Endothelial cell of umbilical vein (primary cell): ENCODE results near the gene MARCHF7. TPM values are rescaled to one million over a fixed set of nuclear protein-coding genes. Genes with fewer than 3 reads are reported as not detected.

Source experiments
- BruUV-seq: library from RNA; stranded (reverse); fragments of 400-500 nt; replicated peaks from 2 replicates; lab custom pipeline; 2021; lab: Mats Ljungman, UMichigan
- CTCF ChIA-PET: fragments of 300-600, 350-600 bp; sonication (Branson Sonifier 250); formaldehyde crosslinking; loops from one replicate; lab custom pipeline; 2021; ENCODE audit warnings: antibody characterized with exemption, inconsistent platforms; lab: Charles Lee
- POLR2A ChIA-PET: fragments of 300-600, 350-600 bp; sonication (Branson Sonifier 250); formaldehyde crosslinking; loops from one replicate; lab custom pipeline; 2021; ENCODE audit warnings: antibody characterized with exemption, inconsistent platforms; lab: Charles Lee
- DNase-seq: peaks from one replicate; pipeline ENCODE4 v3.0.0-alpha.2; 2011; ENCODE audit warnings: low read depth, low spot score
- FAIRE-seq: peaks from 2 replicates; lab custom pipeline; 2011; peaks lifted over from hg19 to GRCh38; lab: Jason Lieb, UNC
- H2AFZ ChIP-seq: 2 replicates; pipeline ENCODE4 v1.6.0; 2012; ENCODE audit warnings: low read depth, low read length, control low read depth, inconsistent platforms
- H3K27ac ChIP-seq: 2 replicates; pipeline ENCODE4 v1.5.1; 2011; ENCODE audit warnings: low read depth, mild to moderate bottlenecking, control low read depth, low read length, moderate library complexity; ENCODE audit not compliant: insufficient read depth
- H3K27me3 ChIP-seq, 2 experiments: 2 replicates each; pipeline versions ENCODE4 v1.6.0 to v1.6.1; 2011; ENCODE audit warnings: low read length in 2 of 2, mixed read lengths in 1 of 2; ENCODE audit not compliant: control insufficient read depth in 2 of 2, insufficient read depth in 2 of 2
- H3K36me3 ChIP-seq, 2 experiments: 2 replicates in 1 of 2; 3 replicates in 1 of 2; pipeline ENCODE4 v1.5.1; 2011; ENCODE audit warnings: low read length in 2 of 2, mild to moderate bottlenecking in 1 of 2, moderate library complexity in 1 of 2; ENCODE audit not compliant: control insufficient read depth in 2 of 2, insufficient read depth in 2 of 2; ENCODE audit errors: extremely low read depth in 1 of 2
- H3K4me1 ChIP-seq: 3 replicates; pipeline ENCODE4 v1.5.1; 2011; ENCODE audit warnings: mild to moderate bottlenecking, low read length; ENCODE audit not compliant: control insufficient read depth, insufficient read depth; ENCODE audit errors: extremely low read depth
- H3K4me2 ChIP-seq: 2 replicates; pipeline ENCODE4 v1.6.1; 2011; ENCODE audit warnings: low read length, control low read depth, mixed read lengths; ENCODE audit not compliant: insufficient read depth
- H3K4me3 ChIP-seq, 3 experiments: fragments of 200-600 bp in 1 of 3; sonication (generic), shearing (Covaris generic) in 1 of 3; replicated peaks in 1 of 3; 2 replicates each; pipeline ENCODE4 v1.5.1; 2011 to 2016; ENCODE audit warnings: control low read depth in 3 of 3, low read length in 3 of 3, mild to moderate bottlenecking in 2 of 3, inconsistent platforms in 1 of 3, low read depth in 1 of 3, moderate library complexity in 1 of 3; ENCODE audit not compliant: insufficient read depth in 1 of 3
- H3K79me2 ChIP-seq: 2 replicates; pipeline ENCODE4 v1.6.0; 2012; ENCODE audit warnings: low read length, inconsistent platforms; ENCODE audit not compliant: control insufficient read depth, insufficient read depth
- H3K9ac ChIP-seq: replicated peaks from 2 replicates; pipeline ENCODE3; 2011; ENCODE audit warnings: low read length, control low read depth; ENCODE audit not compliant: insufficient read depth; ENCODE audit errors: extremely low read depth
- H3K9me1 ChIP-seq: replicated peaks from 3 replicates; pipeline ENCODE4 v1.6.0; 2011; ENCODE audit warnings: mild to moderate bottlenecking, low read length; ENCODE audit not compliant: control insufficient read depth, insufficient read depth; ENCODE audit errors: extremely low read depth
- H3K9me3 ChIP-seq: replicated peaks from 2 replicates; pipeline ENCODE4 v1.5.1; 2012; ENCODE audit warnings: low read length, inconsistent platforms; ENCODE audit not compliant: control insufficient read depth, insufficient read depth
- H4K20me1 ChIP-seq: replicated peaks from 2 replicates; pipeline ENCODE3; 2011; ENCODE audit warnings: mild to moderate bottlenecking, low read length; ENCODE audit not compliant: control insufficient read depth, insufficient read depth; ENCODE audit errors: extremely low read depth
- EZH2 ChIP-seq: IDR thresholded peaks from 2 replicates; pipeline ENCODE4 v1.6.1; 2012; ENCODE audit warnings: borderline replicate concordance, low read depth, mild to moderate bottlenecking, moderate library complexity, low read length, inconsistent platforms; ENCODE audit not compliant: severe bottlenecking
- FOS ChIP-seq: IDR thresholded peaks from 2 replicates; pipeline ENCODE4 v1.6.1; 2011; ENCODE audit warnings: mild to moderate bottlenecking, low read length, moderate library complexity, borderline replicate concordance; ENCODE audit not compliant: insufficient read depth
- GATA2 ChIP-seq: IDR thresholded peaks from 2 replicates; pipeline ENCODE4 v1.7.0; 2011; ENCODE audit warnings: low read depth, mild to moderate bottlenecking, moderate library complexity, mixed read lengths, low read length; ENCODE audit not compliant: insufficient read length, insufficient read depth
- JUN ChIP-seq: IDR thresholded peaks from 2 replicates; pipeline ENCODE4 v1.6.1; 2011; ENCODE audit warnings: borderline replicate concordance, low read depth; ENCODE audit not compliant: insufficient read length, insufficient read depth
- MAX ChIP-seq: IDR thresholded peaks from 2 replicates; pipeline ENCODE4 v1.6.1; 2011; ENCODE audit not compliant: insufficient read depth, insufficient read length
- MYC ChIP-seq: IDR thresholded peaks from one replicate; pipeline ENCODE4 v1.6.1; 2011; ENCODE audit warnings: mild to moderate bottlenecking, low read depth, low read length
- POLR2A ChIP-seq: IDR thresholded peaks from 2 replicates; pipeline ENCODE4 v1.6.1; 2012; ENCODE audit warnings: low read depth, mild to moderate bottlenecking, control low read depth, low read length
- POLR2AphosphoS5 ChIP-seq: IDR thresholded peaks from 2 replicates; pipeline ENCODE4 v1.6.1; 2012; ENCODE audit warnings: low read depth, mild to moderate bottlenecking, control low read depth, low read length, moderate library complexity; ENCODE audit not compliant: insufficient read depth
- dilution Hi-C: fragments of 300-500 bp; cut with MboI; formaldehyde crosslinking; loops from one replicate; pipeline ENCODE4 v1.15.0; 2019; ENCODE audit warnings: low sequenced_read_pairs; ENCODE audit not compliant: extremely low pct_ligation_motif_present
- intact Hi-C: fragments of 100-400 bp; cut with micrococcal nuclease; formaldehyde crosslinking; loops from one replicate; pipeline ENCODE4 v1.10.0; 2022
- polyA plus RNA-seq, 4 experiments: library from polyadenylated mRNA; depleted of rRNA in 3 of 4; stranded (reverse) in 3 of 4; unstranded in 1 of 4; fragments of >200 nt; gene quantifications; 2 replicates each; pipeline versions ENCODE4 v1.2.1 to v1.2.3, GENCODE V29; 2011 to 2012; ENCODE audit warnings: missing spikeins in 1 of 4
- total RNA-seq: library from RNA; stranded (reverse); gene quantifications from 2 replicates; pipeline ENCODE4 v1.2.3, GENCODE V29; 2021
- TF ChIP-seq, protein P1 (sequence below), 2 donors: IDR thresholded peaks; 1 replicate in 1 of 2; 2 replicates in 1 of 2; pipeline ENCODE4 v1.5.1; 2011; ENCODE audit warnings: low read length in 2 of 2, mild to moderate bottlenecking in 2 of 2, moderate library complexity in 2 of 2, control low read depth in 1 of 2, inconsistent platforms in 1 of 2, low read depth in 1 of 2; ENCODE audit not compliant: insufficient read depth in 1 of 2; ENCODE audit errors: extremely low read depth in 1 of 2

Gene MARCHF7
- total and polyA plus RNA-seq, 2 donors (not counting 3 experiments of a cell fraction or from before 2014, with no cell fraction given): 21.2 to 82.0 TPM

- no peak overlapping the region for H3K4me2 ChIP-seq
- peak; percentile 18 for FAIRE-seq
- H3K9me3 ChIP-seq: no peaks in the 10 kb centered on the region
- intact Hi-C loops: no loop called here
- no TSS peak for BruUV-seq
- TF ChIP-seq POLR2AphosphoS5 (no peak), MAX (no peak), POLR2A (no peak), EZH2 (no peak), JUN (no peak), MYC (no peak), FOS (no peak), GATA2 (no peak)
- TF ChIP-seq, protein P1, sequence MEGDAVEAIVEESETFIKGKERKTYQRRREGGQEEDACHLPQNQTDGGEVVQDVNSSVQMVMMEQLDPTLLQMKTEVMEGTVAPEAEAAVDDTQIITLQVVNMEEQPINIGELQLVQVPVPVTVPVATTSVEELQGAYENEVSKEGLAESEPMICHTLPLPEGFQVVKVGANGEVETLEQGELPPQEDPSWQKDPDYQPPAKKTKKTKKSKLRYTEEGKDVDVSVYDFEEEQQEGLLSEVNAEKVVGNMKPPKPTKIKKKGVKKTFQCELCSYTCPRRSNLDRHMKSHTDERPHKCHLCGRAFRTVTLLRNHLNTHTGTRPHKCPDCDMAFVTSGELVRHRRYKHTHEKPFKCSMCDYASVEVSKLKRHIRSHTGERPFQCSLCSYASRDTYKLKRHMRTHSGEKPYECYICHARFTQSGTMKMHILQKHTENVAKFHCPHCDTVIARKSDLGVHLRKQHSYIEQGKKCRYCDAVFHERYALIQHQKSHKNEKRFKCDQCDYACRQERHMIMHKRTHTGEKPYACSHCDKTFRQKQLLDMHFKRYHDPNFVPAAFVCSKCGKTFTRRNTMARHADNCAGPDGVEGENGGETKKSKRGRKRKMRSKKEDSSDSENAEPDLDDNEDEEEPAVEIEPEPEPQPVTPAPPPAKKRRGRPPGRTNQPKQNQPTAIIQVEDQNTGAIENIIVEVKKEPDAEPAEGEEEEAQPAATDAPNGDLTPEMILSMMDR (IDR thresholded peaks at IDR 0.05; ENCODE audit: extremely low read depth in 1 of 2, insufficient read depth in 1 of 2, low read depth in 1 of 2, low read length in 2 of 2): no peak
- H3K27ac ChIP-seq: no peak overlapping the region
- H3K79me2 ChIP-seq: peaks cover 74% of the 10 kb centered on the region
- ChIA-PET POLR2A (no interaction called here), CTCF (interaction anchor here (0.6 to 1.8 kb wide), 3 partner anchors 11 to 163 kb away, joined by 4 to 6 read pairs (median 5); no protein-coding TSS in a partner anchor)
- peaks cover 7 to 42% of the 10 kb centered on the region in 2 experiments for H3K36me3 ChIP-seq
- H2AFZ ChIP-seq: no peak overlapping the region
- no peak overlapping the region for H3K4me3 ChIP-seq
- DNase-seq: no peak
- peaks cover 3% of the 10 kb centered on the region for H4K20me1 ChIP-seq
- H3K4me1 ChIP-seq: peaks cover 14% of the 10 kb centered on the region
- dilution Hi-C loops: no loop called here
- no peak overlapping the region for H3K9ac ChIP-seq
- no peaks in the 10 kb centered on the region for H3K27me3 ChIP-seq
- peaks cover 3% of the 10 kb centered on the region for H3K9me1 ChIP-seq
These were observed 46.4 kb downstream of the MARCHF7 start for GRCh38 chr2:159758686-159759085.
